ENCODE results near the gene TRNT1. TPM values are rescaled to one million over a fixed set of nuclear protein-coding genes. Genes with fewer than 3 reads are reported as not detected.

TRNT1 gene
- total and polyA plus RNA-seq, 12 donors = 8.4 to 32.9 (median 16.6) TPM

DNA sequence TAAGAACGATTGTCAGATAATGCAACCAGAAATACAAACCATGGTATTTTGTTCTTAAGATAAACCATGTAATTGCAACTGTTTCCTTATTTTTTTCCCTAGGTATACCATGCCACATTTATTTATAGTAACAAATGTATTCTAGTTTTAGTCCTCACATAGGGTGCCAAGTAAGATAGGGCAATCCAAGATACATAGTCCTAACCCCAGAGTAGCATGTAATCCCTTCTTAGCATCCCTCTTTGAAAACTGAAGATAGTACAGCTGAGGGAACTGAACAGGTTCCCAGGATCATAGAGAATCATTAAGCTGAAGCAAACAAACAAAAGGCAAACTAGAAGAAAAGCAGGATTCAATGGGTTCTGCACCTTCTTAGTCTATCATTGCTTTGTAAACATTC, 24.8 kb downstream of the TRNT1 start:
- Histone ChIP-seq H3K4me1 (replicated peaks in 1 of 2) (no peaks in the 10 kb centered on the region), H3K27ac (no peak overlapping the region), H3K4me3 (no peak overlapping the region), H3K9me3 (replicated peaks in 1 of 3) (no peaks in the 10 kb centered on the region), H3K36me3 (replicated peaks in 1 of 2) (peaks cover 0 to 81% of the 10 kb centered on the region in 2 donors), H3K27me3 (no peaks in the 10 kb centered on the region)
- intact Hi-C loops (cut with DNase I) = no loop called here
- DNase-seq = no peak
- 74 to 90% (median 84%) methylated on average over 1 of the region's 1 CpG for WGBS, 4 donors
- TF ChIP-seq CTCF (IDR thresholded peaks at IDR 0.05) (no peak), POLR2A (IDR thresholded peaks at IDR 0.05) (no peak)

DNA sequence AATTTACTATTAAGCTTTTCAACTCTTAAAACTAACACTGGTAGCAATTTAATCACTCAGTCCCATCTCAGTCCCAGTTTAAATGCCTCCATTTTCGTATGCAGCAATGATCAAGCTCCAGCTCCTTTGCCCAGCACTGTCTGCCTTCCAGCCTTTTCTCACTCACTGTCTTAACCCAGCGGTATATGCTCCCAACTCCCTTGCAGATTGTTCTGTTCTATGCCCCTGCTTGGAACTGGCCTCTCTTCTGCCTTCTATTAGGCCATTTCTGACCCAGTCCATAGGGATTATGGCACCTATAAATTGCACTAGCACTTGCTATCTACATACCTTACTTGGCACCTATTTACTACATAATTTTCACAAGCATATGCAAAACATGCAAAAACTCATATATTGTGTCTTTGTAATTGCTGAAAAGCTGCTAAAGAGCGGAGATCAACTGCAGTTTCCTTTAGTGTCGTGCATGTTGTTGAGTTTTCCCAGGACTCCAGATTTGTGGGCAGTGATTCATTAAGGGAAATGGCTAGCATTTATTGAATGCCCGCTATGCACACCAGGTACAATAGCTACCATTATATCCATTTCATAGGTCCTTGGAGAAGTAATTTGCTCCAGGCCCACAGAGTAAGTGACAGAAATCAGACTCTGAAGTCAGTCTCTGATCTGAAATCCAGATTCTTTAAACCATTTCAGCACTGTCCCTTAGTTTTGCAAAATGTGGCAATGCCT, 28.3 kb downstream of the TRNT1 start:
- DNase-seq = no peak
- 94 to 96% (median 95%) methylated on average over 5 of the region's 5 CpGs for WGBS, 4 donors
- Histone ChIP-seq H3K4me1 (replicated peaks in 1 of 2) (no peaks in the 10 kb centered on the region), H3K36me3 (replicated peaks in 1 of 2) (peaks cover 0 to 57% of the 10 kb centered on the region in 2 donors), H3K4me3 (no peak overlapping the region), H3K9me3 (replicated peaks in 1 of 3) (no peaks in the 10 kb centered on the region), H3K27ac (no peak overlapping the region), H3K27me3 (no peaks in the 10 kb centered on the region)
- intact Hi-C loops (cut with DNase I) = no loop called here
- TF ChIP-seq CTCF (IDR thresholded peaks at IDR 0.05) (no peak), POLR2A (IDR thresholded peaks at IDR 0.05) (no peak)

DNA sequence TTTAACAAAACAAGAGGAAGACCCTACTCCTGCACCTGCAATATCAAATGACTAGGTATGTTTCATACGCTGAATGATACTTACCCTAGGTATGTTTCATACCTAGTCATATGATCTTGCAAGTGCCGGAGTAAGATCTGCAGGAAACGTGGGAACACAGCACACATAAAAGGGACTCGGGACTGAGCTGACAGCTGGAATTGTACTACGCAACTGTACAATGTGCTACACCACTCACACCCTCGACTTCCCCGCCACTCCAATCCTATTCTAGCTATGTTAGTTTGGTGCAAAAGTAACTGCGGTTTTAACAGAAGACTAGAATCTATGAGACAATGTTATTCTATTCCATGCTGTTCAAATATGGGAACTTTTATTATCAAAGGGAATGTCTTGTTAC, 30.7 kb downstream of the TRNT1 start:
- intact Hi-C loops (cut with DNase I) = no loop called here
- no peak for TF ChIP-seq POLR2A (IDR thresholded peaks at IDR 0.05)
- no peak for TF ChIP-seq CTCF (IDR thresholded peaks at IDR 0.05)
- 91 to 96% (median 93%) methylated on average over 8 of the region's 8 CpGs for WGBS, 4 donors
- Histone ChIP-seq H3K4me1 (replicated peaks in 1 of 2) (peaks cover 0 to 8% of the 10 kb centered on the region in 2 donors), H3K27me3 (no peaks in the 10 kb centered on the region), H3K4me3 (no peak overlapping the region), H3K9me3 (replicated peaks in 1 of 3) (no peaks in the 10 kb centered on the region), H3K36me3 (replicated peaks in 1 of 2) (peaks cover 0 to 47% of the 10 kb centered on the region in 2 donors), H3K27ac (no peak overlapping the region)
- no peak for DNase-seq

- DNase-seq = no peak
- no peak for TF ChIP-seq POLR2A (IDR thresholded peaks at IDR 0.05)
- TF ChIP-seq CTCF (IDR thresholded peaks at IDR 0.05) = no peak
- WGBS, 4 donors = 57 to 74% (median 69%) methylated on average over 2 of the region's 2 CpGs
- peaks cover 0 to 8% of the 10 kb centered on the region in 2 donors for H3K4me1 ChIP-seq (replicated peaks in 1 of 2)
- H3K27me3 ChIP-seq = no peaks in the 10 kb centered on the region
- no peak overlapping the region for H3K27ac ChIP-seq
- no peaks in the 10 kb centered on the region for H3K9me3 ChIP-seq (replicated peaks in 1 of 3)
- intact Hi-C loops (cut with DNase I) = no loop called here
- H3K36me3 ChIP-seq (replicated peaks in 1 of 2) = peaks cover 0 to 49% of the 10 kb centered on the region in 2 donors
- no peak overlapping the region for H3K4me3 ChIP-seq
Measured at GRCh38 chr3:3160826-3161225, 34.1 kb downstream of the TRNT1 start.
